Tongue (tissue), 2 donors: ENCODE results near the gene EPHB1. TPM values are rescaled to one million over a fixed set of nuclear protein-coding genes. Genes with fewer than 3 reads are reported as not detected.
"Not testable (repeated sequence)": the region's sequence is repeated elsewhere in the genome, so short reads cannot be mapped to it uniquely, and the experiment has no call there.

Experiments
- DNase-seq: peaks from one replicate; pipeline ENCODE4 v3.0.0-alpha.2; 2015
- total RNA-seq: library from RNA; depleted of rRNA; stranded (reverse); fragments of >200 nt; gene quantifications from one replicate; pipeline ENCODE4 v1.2.3, GENCODE V29; 2014

Gene EPHB1
- total RNA-seq, 1 donor from 2014 or later, result 13.3 TPM

- no peak for DNase-seq
Observed at GRCh38 chr3:134955874-134956273, 160.8 kb downstream of the EPHB1 start.

DNA sequence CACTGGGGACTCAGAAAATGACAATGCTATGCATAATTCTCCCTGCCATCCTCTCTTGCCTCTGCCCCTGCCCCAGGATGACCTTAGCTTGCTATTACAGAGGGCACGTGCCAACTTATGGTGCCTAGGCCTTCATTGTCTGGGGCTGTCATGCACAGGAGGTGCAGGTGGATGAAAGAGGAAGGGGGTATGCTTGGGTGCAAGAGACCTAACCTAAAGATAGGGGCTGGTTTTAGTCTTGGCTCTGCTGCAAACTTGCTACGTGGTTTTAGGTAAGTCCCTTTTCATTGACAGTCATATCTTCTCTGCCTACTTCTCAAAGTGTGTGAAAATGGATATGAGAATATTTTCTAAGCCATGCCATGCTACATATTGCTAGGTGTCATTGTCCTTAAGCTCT, 161.3 kb downstream of the EPHB1 start:
- DNase-seq, result no peak

DNA sequence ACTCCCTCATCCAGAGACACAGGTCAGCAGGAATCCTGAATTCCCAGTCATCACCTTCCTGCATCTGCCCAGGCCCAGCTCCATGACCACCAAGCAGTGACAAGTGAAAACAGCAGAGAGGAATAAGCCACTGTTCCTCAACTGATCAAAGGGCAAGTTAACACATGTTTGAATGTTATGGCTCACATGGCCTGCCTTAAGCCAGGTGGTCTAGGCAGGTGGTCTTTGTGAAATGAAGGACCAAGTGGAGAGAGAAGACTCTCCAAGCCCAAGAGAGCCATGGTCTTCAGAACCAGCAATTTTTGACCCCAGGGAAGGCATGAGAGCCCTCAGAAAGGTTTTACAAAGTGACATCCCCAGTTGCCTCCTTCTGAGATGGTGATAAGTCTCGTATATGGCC, 161.8 kb downstream of the EPHB1 start:
- DNase-seq, result no peak

DNA sequence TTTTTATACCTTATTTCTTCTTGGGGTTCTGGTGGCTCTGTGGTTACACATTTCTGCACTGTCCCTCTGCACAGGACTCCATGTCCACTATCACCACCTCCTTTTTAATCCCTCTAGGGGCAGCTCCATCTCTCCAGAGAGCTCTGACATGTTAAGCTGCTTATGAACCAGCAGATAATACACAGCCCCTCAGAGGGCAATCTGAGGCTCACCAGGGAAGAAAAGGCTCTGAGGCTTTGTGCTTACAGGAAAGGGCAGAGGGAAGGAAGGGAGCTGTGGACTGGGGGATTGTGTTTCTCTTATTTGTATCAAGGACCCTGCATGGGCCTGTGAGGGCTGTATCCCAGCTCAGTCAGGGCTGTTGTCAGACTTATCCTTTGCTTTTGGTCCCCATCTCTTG, 164.5 kb downstream of the EPHB1 start:
- DNase-seq, result no peak

DNA sequence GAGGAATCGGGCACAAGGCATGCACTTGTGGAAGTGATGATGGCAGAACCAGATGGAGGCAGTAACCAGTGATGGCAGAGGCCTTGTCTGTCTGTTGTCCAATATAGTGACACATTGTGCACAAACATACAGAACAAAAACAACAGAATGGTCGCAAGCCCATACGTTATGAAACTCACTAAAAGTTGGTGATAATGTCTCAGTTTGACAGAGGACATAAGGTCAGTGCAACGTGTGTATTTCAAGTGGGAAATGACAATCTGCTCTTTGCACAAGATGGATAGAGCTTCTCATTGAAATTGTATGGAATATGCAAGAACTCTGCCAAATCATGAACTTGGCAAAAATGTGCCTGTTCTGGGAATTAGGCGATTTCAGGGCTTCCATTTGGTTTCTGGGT, 169.2 kb downstream of the EPHB1 start:
- no peak for DNase-seq

DNA sequence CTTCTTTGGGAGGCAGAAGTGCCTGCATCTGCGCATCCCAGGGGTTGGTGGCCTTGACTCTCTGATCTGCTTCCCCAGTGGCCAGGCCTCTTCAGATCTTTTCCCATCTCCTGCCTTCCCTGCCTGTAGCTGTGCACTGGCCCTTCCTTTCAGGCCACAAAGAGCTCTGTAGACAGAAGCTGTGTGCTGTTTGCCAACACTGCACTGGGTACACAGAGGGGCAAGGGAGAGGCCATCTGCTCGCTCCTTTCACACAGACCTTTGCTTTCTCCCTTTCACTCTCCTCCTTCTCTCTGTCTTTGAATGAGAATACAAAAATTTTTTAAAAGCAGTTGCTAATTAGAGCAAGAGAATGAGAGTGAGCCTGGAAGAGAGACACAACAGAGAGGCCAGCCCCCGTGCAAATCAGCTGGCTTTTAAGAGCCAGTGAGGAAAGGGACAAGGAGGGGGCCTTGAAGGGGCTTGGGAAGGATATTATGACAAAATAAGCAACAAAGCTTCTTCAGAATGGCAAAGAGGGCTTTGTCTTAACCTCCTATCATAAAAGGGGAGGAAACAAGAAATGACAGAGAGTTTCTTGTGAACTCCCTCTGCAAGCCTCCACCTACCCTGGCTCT, 170.9 kb downstream of the EPHB1 start:
- DNase-seq, result no peak

DNA sequence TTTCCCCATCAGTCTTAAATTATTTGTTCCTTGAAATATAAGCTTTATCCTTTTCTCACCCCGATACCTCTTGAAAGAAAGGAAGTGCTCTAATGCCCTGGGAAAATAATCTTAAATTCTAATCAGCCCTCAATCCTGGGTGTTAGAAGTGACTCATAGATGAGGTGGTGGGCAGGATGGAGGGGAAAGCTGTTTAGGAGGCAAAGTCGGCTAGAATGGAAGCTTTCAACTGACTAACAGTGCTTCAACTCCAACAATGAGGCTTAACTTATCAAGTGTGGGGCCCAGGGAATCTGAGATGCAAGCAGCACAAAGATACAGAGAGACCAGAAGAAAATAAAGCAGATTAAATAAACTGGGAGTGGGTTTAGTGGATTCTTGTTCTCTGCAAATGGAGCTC, 175.8 kb downstream of the EPHB1 start:
- no peak for DNase-seq

- no peak for DNase-seq
Observed at GRCh38 chr3:134971306-134971705, 176.2 kb downstream of the EPHB1 start.

GRCh38 chr3:134971907-134972306, 176.8 kb downstream of the EPHB1 start:
- not testable (repeated sequence) for DNase-seq

DNA sequence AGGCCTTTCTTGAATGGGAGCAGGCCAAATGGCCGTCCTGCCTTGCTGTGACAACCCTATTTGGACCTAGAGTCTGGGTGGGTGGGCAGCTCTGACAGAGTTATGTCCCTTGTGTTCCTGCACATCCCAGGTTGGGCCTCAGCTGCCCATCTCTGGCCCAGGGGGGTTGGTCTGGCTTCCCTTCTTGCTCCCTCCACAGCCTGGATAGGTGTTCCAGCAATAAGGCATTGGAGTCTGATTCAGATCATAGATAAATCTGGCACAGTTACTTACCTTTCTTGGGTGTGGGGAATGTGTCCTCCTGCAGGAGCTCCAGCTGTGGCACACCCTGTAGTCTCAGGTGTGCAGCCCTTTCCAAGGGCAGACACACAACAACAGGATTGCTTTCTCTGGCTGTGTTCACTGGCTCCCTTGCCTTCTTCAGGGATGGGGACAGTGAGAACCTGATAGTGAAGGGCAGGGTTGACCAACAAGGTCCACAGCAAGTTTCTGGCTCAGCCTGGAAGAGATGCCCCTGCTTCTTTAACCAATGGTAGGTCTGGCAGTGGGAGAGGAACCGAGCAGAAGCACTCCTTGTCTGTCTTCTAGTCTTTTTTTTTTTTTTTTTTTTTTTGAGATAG, 177.9 kb downstream of the EPHB1 start:
- no peak for DNase-seq

- DNase-seq, result no peak
Observed at GRCh38 chr3:134974624-134975023, 179.6 kb downstream of the EPHB1 start.

DNA sequence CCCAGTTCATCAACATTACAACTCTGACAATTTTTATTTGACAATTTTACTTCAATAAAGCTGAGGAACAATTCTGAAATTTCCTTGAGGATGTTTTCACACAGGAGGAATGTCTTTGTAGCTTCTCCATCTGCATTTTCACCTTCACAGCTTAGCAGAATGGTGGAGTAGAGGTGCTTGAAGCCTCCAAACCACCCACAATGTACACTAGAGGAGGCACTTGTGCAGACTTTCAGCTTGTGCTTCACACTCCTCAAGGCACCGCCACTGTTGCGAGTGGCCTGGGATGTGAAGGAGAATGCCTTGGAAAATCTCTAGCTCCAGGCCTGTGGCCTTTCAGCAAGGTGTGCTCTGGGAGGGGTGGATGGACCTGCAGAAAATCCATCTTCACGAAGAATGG, 181.9 kb downstream of the EPHB1 start:
- no peak for DNase-seq

GRCh38 chr3:134978658-134979057, 183.6 kb downstream of the EPHB1 start:
- no peak for DNase-seq

DNA sequence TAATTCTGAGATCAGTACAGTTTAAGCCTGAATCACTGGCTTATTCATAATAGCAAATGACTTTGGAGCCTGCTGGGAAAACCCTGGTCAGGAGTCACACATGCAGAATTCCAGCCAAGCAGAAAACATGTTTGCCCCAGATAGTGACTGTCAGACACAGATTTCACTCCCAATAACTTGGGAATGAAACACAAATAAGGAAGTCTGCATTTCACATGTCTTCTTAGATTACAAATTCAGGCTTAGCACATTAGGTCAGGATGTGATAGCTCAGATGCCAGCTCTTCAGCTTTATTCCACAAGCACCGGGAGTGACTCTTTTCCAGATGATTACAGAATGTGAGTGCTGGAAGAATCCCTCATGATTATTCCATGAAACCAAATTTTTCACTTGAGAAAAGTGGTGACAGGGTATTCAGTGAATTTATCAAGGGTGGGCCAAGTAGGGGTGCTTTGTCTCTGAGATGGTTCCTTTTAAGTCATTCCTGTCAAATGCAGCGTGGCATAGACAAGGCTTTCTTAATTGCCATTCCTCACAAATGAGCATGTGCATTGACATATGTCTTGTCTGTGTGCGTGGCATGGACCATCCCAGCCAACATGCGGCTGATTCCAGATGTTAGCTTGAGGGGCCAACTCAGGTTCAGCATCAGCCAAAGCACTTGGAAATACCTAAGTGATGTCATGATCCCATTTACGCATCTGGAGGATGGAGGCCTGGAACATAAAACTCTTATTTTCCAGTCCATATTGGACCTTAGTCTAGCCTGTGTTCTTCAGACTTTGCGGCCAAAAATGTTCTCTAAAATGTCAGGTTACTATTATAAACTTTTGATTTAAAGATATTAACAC, 191.0 kb downstream of the EPHB1 start:
- peak; percentile 11 for DNase-seq

- no peak for DNase-seq
Observed at GRCh38 chr3:134988666-134989065, 193.6 kb downstream of the EPHB1 start.

DNA sequence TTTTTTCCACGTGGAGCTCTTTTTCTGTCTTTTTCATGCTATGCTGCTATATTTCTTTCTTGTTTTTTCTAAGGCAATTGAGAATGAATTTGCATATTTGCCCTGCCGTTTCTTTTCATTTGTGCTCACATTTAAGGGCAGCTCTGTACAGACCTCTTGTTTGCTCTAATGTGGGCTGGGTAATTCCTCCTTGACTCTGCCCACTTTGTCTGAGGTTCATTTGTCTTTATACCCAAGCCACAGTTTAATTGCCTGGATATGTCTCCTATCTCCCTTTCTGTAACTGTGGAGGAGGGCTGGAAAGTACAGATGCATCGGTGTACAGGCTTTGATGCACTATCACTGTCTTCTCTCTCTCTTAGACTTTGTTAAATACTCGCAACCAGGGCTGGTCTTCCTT, 195.9 kb downstream of the EPHB1 start:
- no peak for DNase-seq

GRCh38 chr3:134991472-134992010, 196.5 kb downstream of the EPHB1 start:
- DNase-seq, result no peak

GRCh38 chr3:134992180-134992579, 197.1 kb downstream of the EPHB1 start:
- no peak for DNase-seq

DNA sequence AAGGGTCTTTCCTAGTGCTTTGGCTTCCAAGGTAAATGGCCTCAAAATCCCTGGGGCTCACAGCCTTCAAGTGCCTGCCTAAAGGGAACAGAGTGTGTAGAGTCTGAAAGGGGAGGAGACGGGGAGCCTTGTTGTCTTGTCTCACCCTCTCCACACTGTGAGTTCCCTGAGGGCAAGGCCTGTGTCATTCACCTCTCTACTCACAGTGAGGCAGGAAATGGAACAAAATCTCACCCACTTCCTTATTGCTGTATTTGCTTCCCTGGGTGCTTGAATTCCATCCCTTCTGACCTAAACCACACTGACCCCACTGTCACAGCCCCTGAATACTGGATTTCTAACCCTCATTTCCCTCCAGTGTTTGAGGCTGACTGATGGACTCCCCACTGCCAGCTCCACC, 197.5 kb downstream of the EPHB1 start:
- DNase-seq, result no peak

DNA sequence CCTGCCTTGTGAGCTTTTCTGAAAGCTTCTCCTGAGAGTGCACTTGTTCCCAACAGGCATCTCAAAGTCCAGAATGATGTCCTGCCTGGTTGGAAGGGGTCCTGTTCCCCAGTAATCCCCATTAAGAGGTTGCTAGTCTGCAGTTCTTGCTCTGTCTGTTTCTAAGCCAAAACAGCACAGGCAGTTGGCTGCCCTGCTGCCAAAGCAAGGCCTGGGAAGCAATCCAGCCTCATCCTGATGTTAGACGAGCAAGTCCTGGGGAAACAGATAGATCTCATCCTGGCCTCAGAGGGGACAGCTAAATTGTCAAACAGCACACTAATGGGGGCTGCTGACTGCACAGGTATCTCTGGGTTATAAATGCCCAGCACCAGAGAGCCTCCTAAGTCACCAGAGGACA, 198.0 kb downstream of the EPHB1 start:
- no peak for DNase-seq

- no peak for DNase-seq
Observed at GRCh38 chr3:134998158-134998557, 203.1 kb downstream of the EPHB1 start.

GRCh38 chr3:134998855-134999254, 203.8 kb downstream of the EPHB1 start:
- no peak for DNase-seq

DNA sequence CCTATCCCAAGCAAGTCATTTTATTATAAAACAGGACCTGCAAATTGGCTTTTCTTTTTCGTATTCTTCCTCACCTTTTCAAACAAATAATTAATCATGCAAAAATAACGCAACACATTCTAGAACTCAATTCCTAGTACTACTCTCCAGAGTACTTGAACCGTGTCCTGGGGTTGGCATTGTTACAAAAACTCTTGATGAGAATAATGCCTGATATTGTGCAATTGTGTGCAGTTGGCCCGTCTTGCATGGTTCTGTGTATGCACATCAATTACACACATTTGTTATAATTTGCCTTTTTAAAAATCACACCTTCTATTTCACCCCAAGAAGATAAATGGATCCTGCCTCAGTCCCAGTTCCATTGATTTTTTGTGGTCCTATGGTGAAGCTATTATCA, 205.4 kb downstream of the EPHB1 start:
- no peak for DNase-seq
